PC-9 (cell line): Measurements from ENCODE around the gene COL18A1.

Experiments used
- CTCF ChIP-seq: fragments of 200-600 bp; sonication (generic); conservative IDR thresholded peaks from 2 replicates; pipeline ENCODE4 v1.6.1; 2017; ENCODE audit warnings: mixed run types, antibody characterized with exemption, mild to moderate bottlenecking, moderate library complexity
- EZH2 ChIP-seq: fragments of 200-600 bp; sonication (generic); IDR thresholded peaks from 2 replicates; pipeline ENCODE4 v1.8.0; 2017; ENCODE audit warnings: antibody characterized with exemption, low read depth

GRCh38 chr21:45433911-45434644 lies 29.1 kb downstream of the COL18A1 start:
- TF ChIP-seq CTCF: no peak
- TF ChIP-seq EZH2: no peak
